ENCODE data around the gene BTBD16. TPM values are rescaled to one million over a fixed set of nuclear protein-coding genes. Genes with fewer than 3 reads are reported as not detected.

The BTBD16 gene
- total RNA-seq, 6 experiments from 2014 or later, result not detected

- Mint-ChIP-seq H3K4me1 (ENCODE audit: low read depth) (peaks cover 10% of the 10 kb centered on the region), H3K27me3 (ENCODE audit: insufficient read depth) (no peaks in the 10 kb centered on the region), H3K4me3 (no peak overlapping the region), H3K36me3 (ENCODE audit: low read depth) (no peaks in the 10 kb centered on the region; the same call in 1 of the 2 replicates), H3K27ac (no peak overlapping the region), H3K9me3 (no peaks in the 10 kb centered on the region)
- no peak for DNase-seq
- TF ChIP-seq, protein P1, sequence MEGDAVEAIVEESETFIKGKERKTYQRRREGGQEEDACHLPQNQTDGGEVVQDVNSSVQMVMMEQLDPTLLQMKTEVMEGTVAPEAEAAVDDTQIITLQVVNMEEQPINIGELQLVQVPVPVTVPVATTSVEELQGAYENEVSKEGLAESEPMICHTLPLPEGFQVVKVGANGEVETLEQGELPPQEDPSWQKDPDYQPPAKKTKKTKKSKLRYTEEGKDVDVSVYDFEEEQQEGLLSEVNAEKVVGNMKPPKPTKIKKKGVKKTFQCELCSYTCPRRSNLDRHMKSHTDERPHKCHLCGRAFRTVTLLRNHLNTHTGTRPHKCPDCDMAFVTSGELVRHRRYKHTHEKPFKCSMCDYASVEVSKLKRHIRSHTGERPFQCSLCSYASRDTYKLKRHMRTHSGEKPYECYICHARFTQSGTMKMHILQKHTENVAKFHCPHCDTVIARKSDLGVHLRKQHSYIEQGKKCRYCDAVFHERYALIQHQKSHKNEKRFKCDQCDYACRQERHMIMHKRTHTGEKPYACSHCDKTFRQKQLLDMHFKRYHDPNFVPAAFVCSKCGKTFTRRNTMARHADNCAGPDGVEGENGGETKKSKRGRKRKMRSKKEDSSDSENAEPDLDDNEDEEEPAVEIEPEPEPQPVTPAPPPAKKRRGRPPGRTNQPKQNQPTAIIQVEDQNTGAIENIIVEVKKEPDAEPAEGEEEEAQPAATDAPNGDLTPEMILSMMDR (IDR thresholded peaks at IDR 0.05), result no peak
These were observed 109.6 kb downstream of the BTBD16 start for GRCh38 chr10:122380703-122381102.

DNA sequence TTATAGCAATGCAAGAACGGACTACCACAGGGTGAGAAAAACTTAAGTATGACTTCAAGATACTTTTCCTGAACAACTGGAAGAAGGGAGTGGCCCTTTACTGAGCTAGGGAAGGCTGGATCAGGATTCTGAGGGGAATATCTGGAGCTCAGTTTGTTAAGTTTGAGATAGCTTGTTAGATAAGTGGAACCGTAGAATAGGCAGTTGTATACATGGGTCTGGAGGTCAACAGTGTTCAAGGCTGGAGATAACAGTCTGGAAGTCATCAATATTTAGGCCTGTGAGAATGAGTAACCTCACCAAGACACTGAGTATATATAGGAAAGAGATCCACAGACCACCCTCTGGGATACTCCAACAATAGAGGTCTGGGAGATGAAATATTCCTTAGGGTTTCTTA is 110.6 kb downstream of the BTBD16 start:
- H3K4me1 Mint-ChIP-seq (ENCODE audit: low read depth), result peaks cover 1% of the 10 kb centered on the region
- H3K4me3 Mint-ChIP-seq, result no peak overlapping the region
- H3K9me3 Mint-ChIP-seq, result no peaks in the 10 kb centered on the region
- no peak for DNase-seq
- H3K36me3 Mint-ChIP-seq (ENCODE audit: low read depth), result no peaks in the 10 kb centered on the region; the same call in 1 of the 2 replicates
- H3K27ac Mint-ChIP-seq, result no peak overlapping the region
- H3K27me3 Mint-ChIP-seq (ENCODE audit: insufficient read depth), result no peaks in the 10 kb centered on the region
- TF ChIP-seq, protein P1 (IDR thresholded peaks at IDR 0.05), result no peak

DNA sequence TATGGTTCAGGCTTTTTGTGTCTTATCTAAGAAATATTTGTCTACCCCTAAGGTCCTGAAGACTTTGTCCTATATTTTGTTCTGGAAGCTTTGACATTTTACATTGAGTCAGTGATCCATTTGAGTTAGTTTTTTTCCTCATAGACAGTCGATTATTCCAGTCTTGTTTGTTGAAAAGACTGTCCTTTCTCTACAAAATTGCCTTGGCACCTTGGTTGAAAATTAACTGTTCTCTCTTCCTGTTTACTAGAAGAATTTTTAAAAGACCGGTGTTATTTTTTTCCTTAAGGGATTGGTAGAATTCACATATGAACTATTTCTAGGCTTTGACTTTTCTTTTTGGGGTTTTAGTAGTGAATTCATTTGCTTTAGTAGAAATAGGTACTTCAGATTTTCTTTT is 115.4 kb downstream of the BTBD16 start:
- no peak overlapping the region for H3K27ac Mint-ChIP-seq

DNA sequence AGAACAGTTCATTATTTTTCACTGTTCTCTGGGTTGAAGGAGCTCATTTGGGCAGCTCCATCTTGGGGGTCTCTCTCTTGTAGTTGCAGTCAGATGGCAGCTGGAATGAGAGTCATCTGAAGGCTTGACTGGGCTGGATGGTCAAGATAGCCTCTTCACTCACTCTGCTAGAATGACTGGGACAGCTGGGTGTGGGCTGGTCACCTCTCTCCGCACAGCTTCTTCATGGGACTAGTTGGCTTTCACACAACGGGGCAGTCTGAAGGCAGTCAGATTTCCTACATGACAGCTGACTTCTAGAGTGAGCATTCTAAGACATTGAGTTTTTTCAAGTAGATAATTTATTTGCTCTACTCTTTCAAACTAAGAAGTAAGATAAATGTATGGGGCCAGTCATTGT is 116.5 kb downstream of the BTBD16 start:
- Mint-ChIP-seq H3K9me3 (no peaks in the 10 kb centered on the region), H3K4me1 (ENCODE audit: low read depth) (0 out of 2 replicates have a peak, but pooled peaks cover 5% of the 10 kb centered on the region), H3K36me3 (ENCODE audit: low read depth) (peaks cover 5% of the 10 kb centered on the region; the same call in 1 of the 2 replicates), H3K4me3 (no peak overlapping the region), H3K27ac (no peak overlapping the region), H3K27me3 (ENCODE audit: insufficient read depth) (no peaks in the 10 kb centered on the region)
- TF ChIP-seq, protein P1 (IDR thresholded peaks at IDR 0.05), result no peak
- no peak for DNase-seq

More for the DNA sequence above, 115.4 kb downstream of the BTBD16 start:
- 0 out of 2 replicates have a peak, but pooled peaks cover 5% of the 10 kb centered on the region for H3K4me1 Mint-ChIP-seq (ENCODE audit: low read depth)
- TF ChIP-seq, protein P1 (IDR thresholded peaks at IDR 0.05), result no peak
- H3K27me3 Mint-ChIP-seq (ENCODE audit: insufficient read depth), result no peaks in the 10 kb centered on the region
- H3K36me3 Mint-ChIP-seq (ENCODE audit: low read depth), result peaks cover 5% of the 10 kb centered on the region
- DNase-seq, result no peak
- H3K4me3 Mint-ChIP-seq, result no peak overlapping the region
- H3K9me3 Mint-ChIP-seq, result no peaks in the 10 kb centered on the region

Other genes with a start within 250 kb of the BTBD16 start
- gene PLEKHA1, start 103.4 kb downstream of the BTBD16 start, total RNA-seq (2021; fragmentation: NEBNext Ultra II Directional; extraction: Animal tissue kit (Norgen Biotek cat#: 25700)), result 10 to 100 TPM; 17.7 to 26.2 (median 19.3) TPM
- not detected for gene ARMS2, start 183.4 kb downstream of the BTBD16 start, total RNA-seq (2021; fragmentation: NEBNext Ultra II Directional; extraction: Animal tissue kit (Norgen Biotek cat#: 25700))
- 10 to 100 TPM; 55.0 to 67.2 (median 61.9) TPM for gene HTRA1, start 190.3 kb downstream of the BTBD16 start, total RNA-seq (2021; fragmentation: NEBNext Ultra II Directional; extraction: Animal tissue kit (Norgen Biotek cat#: 25700))